Gastroesophageal sphincter (tissue), 4 donors: ENCODE results near the gene CDC42EP5. TPM values are rescaled to one million over a fixed set of nuclear protein-coding genes. Genes with fewer than 3 reads are reported as not detected.

Experiments used
- ATAC-seq: fragments of 150-250 bp; one replicate; pipeline ENCODE4 v1.9.1; 2016; ENCODE audit warnings: mild to moderate bottlenecking, moderate library complexity
- H3K27ac ChIP-seq, 4 donors: fragments of 200-600 bp; sonication (generic) in 3 of 4; 1 replicate in 3 of 4; 2 replicates in 1 of 4; pipeline ENCODE4 v1.5.1; 2016 to 2019
- H3K27me3 ChIP-seq: fragments of 200-600 bp; sonication (generic); one replicate; pipeline ENCODE4 v1.5.1; 2019
- H3K36me3 ChIP-seq, 2 donors: fragments of 200-600 bp; sonication (generic); one replicate each; pipeline ENCODE4 v1.5.1; 2019; ENCODE audit warnings: control low read depth in 1 of 2
- H3K4me1 ChIP-seq, 3 donors: fragments of 200-600 bp; sonication (generic); 1 replicate in 2 of 3; 2 replicates in 1 of 3; pipeline ENCODE4 v1.5.1; 2016 to 2019; ENCODE audit warnings: control low read depth in 2 of 3
- H3K4me3 ChIP-seq, 2 donors: fragments of 200-600 bp; sonication (generic); one replicate each; pipeline ENCODE4 v1.5.1; 2019; ENCODE audit warnings: mild to moderate bottlenecking in 1 of 2, moderate library complexity in 1 of 2
- H3K9me3 ChIP-seq, 3 donors: fragments of 200-600 bp; sonication (generic); one replicate each; pipeline ENCODE4 v1.5.1; 2017 to 2019; ENCODE audit warnings: control low read depth in 2 of 3
- EP300 ChIP-seq: sonication (generic); formaldehyde crosslinking; IDR thresholded peaks from one replicate; pipeline ENCODE4 v1.6.1; 2017; ENCODE audit warnings: antibody characterized with exemption, mild to moderate bottlenecking
- POLR2A ChIP-seq, 2 donors: fragments of 450-650 bp; IDR thresholded peaks; one replicate each; pipeline ENCODE4 v1.6.1; 2017; ENCODE audit warnings: antibody characterized with exemption in 2 of 2, mild to moderate bottlenecking in 2 of 2, moderate library complexity in 1 of 2
- POLR2AphosphoS5 ChIP-seq: sonication (generic); formaldehyde crosslinking; IDR thresholded peaks from one replicate; pipeline ENCODE4 v1.6.1; 2017; ENCODE audit warnings: antibody characterized with exemption
- WGBS, 2 donors: methylation state at CpG; one replicate each; pipeline ENCODE4 v1.1.5; 2018; ENCODE audit warnings: low coverage in 1 of 2; 5-methylcytosine and 5-hydroxymethylcytosine counted together
- total RNA-seq, 4 donors: library from RNA; depleted of rRNA; stranded (reverse); fragments of >200 nt; gene quantifications; one replicate each; pipeline ENCODE4 v1.1.0, GENCODE V29; 2016
- TF ChIP-seq, protein P1 (sequence below), 4 experiments: fragments of 200-600 bp in 2 of 4; fragments of 450-650 bp in 2 of 4; sonication (generic) in 1 of 4; IDR thresholded peaks; one replicate each; pipeline ENCODE4 v1.5.1; 2017 to 2019; ENCODE audit warnings: antibody characterized with exemption in 4 of 4, mild to moderate bottlenecking in 2 of 4, moderate library complexity in 2 of 4

CDC42EP5 gene, protein sequence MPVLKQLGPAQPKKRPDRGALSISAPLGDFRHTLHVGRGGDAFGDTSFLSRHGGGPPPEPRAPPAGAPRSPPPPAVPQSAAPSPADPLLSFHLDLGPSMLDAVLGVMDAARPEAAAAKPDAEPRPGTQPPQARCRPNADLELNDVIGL
- 10 to 100 TPM in 3 of 4 donors, 1 to 10 TPM in 1; 4.2 to 24.1 (median 12.8) TPM for total RNA-seq

DNA sequence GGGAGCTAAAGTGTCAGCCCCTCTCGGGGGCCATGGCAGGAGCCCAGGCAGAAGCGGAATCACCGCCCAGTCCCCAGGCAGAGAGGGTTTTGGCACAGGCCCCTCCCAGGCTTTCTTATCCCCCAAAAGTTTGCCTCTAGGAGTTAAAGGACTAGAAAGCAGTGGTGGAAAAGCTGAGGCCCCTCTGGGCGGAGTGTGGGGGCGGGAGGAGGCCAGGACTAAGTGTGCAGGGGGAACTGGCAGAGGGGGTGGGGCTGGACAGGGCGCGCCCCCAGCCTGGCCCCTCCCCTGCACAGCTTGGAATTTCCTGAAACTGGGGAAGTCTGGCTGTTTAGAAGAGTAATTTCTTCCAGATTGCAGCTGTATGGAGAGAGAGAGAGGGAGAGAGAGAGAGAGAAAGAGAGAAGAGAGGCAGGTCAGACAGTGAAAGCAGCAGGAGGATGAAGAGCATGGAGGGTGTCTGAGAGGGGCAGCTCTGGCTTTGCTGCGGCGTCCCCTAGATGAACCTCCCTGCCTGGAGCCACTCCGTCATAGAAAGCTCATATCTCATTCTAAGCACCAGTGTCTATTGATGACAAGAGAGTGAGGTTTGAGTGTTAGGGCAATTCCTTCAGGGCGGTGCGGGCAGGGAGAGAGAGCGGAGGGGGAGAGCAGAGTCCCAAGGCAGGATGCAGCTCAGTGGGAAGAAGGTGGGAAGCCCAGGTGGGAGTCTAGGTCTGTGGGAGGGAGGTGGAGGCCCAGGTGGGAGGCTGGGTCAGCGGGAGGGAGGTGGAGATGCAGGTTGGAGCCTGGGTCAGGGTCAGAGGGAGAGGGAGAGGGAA, at the start of gene CDC42EP5:
TSS of gene CDC42EP5 (minus strand) at position 226 of the 821 bp plus-strand sequence. CDS start 7,749 bp downstream, outside the sequence.
- 4 to 10% methylated on average over 6 to 9 of the region's 14 CpGs for WGBS, 2 donors
- H3K4me3 ChIP-seq = peak within 1 kb of the TSS in 1 of 2 donors; percentile 50
- ATAC-seq = peak; percentile 91
- H3K27me3 ChIP-seq = peaks cover 70% of the 10 kb centered on the region
- H3K27ac ChIP-seq = peak within 1 kb of the TSS in 3 of 4 donors; percentile 74 to 83 (median 81)
- TF ChIP-seq POLR2A (IDR thresholded peaks at IDR 0.05) (no peak), EP300 (no peak), POLR2AphosphoS5 (no peak)
- TF ChIP-seq, protein P1, sequence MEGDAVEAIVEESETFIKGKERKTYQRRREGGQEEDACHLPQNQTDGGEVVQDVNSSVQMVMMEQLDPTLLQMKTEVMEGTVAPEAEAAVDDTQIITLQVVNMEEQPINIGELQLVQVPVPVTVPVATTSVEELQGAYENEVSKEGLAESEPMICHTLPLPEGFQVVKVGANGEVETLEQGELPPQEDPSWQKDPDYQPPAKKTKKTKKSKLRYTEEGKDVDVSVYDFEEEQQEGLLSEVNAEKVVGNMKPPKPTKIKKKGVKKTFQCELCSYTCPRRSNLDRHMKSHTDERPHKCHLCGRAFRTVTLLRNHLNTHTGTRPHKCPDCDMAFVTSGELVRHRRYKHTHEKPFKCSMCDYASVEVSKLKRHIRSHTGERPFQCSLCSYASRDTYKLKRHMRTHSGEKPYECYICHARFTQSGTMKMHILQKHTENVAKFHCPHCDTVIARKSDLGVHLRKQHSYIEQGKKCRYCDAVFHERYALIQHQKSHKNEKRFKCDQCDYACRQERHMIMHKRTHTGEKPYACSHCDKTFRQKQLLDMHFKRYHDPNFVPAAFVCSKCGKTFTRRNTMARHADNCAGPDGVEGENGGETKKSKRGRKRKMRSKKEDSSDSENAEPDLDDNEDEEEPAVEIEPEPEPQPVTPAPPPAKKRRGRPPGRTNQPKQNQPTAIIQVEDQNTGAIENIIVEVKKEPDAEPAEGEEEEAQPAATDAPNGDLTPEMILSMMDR (IDR thresholded peaks at IDR 0.05) = no peak
- peaks cover 0 to 38% (median 6%) of the 10 kb centered on the region in 3 donors for H3K4me1 ChIP-seq
- no peaks in the 10 kb centered on the region for H3K9me3 ChIP-seq
- H3K36me3 ChIP-seq = no peaks in the 10 kb centered on the region

DNA sequence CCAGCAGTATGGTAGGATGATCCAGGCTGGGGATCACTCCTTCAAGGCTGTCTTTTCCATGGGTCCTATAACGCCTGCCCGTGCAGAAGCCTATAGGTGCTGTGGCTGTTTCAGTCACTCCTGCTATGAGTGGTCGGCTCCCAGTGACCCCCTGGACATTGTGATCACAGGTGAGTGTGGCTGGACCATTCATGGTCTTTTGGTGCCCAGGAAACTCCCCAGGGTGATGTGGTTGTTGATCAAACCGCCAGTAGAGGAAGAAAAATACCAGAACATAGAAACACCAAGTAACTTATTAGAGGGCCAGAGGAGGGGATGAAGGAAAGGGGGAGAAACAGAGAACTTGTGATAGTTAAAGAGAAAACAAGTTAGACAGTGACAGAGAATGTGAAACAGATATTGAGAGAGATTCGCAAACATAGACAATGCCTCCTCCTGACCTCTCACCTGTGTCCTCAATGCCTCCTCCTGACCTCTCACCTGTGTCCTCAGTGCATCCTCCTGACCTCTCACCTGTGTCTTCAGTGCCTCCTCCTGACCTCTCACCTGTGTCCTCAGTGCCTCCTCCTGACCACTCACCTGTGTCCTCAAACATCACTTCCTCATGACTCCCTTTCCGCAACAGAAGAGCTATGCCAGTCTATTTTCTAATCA, 48.9 kb upstream of the CDC42EP5 start:
- no peak overlapping the region for H3K4me3 ChIP-seq
- TF ChIP-seq POLR2A (IDR thresholded peaks at IDR 0.05) = no peak
- TF ChIP-seq POLR2AphosphoS5 = no peak
- no peak for TF ChIP-seq EP300
- TF ChIP-seq, protein P1 (IDR thresholded peaks at IDR 0.05) = no peak
- no peaks in the 10 kb centered on the region for H3K36me3 ChIP-seq
- 58 to 79% methylated on average over 3 to 4 of the region's 6 CpGs for WGBS, 2 donors
- H3K27ac ChIP-seq = no peak overlapping the region
- peaks cover 31% of the 10 kb centered on the region for H3K27me3 ChIP-seq
- no peaks in the 10 kb centered on the region for H3K9me3 ChIP-seq
- ATAC-seq = no peak
- no peaks in the 10 kb centered on the region for H3K4me1 ChIP-seq

DNA sequence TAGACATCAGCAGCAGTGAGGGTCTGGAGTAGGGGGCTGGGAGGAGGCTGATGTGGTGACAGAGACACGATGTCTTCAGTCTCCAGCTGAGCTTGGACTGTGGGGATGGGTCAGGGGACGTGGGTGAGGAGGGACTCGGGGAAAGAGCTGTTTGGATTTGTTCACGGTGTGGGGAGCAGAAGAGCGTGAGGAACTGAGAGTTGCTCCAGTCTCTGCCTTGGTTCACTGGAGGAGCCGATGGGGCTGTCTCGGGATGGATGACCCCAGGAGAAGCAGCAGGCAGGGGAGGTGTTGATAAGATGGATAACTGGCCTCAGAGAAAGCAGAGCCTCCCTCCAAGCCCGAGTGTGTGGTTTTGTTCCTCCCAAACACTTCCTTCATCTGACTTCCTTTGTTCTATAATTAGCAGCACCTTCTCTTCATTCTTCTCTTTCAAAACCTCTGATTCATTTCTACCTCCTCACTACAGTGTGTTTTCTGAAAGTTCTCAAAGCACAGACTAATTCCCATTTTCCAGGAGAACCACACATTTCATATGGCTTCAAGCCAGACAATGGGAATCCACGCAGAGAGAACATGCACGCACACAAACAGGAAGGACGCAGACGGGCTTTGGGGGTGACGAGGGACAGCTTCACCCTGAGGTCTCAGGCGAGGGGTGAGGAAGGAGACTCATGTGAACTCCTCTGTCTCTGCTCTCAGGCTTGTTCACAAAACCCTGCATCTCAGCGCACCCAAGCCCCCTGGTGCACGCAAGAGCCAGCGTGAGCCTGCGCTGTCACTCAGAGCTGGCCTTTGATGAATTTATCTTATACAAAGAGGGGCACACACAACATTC, 48.1 kb upstream of the CDC42EP5 start:
- H3K27ac ChIP-seq = no peak overlapping the region
- no peaks in the 10 kb centered on the region for H3K4me1 ChIP-seq
- peaks cover 26% of the 10 kb centered on the region for H3K27me3 ChIP-seq
- no peak for ATAC-seq
- TF ChIP-seq, protein P1 (IDR thresholded peaks at IDR 0.05) = no peak
- TF ChIP-seq EP300 (no peak), POLR2AphosphoS5 (no peak), POLR2A (IDR thresholded peaks at IDR 0.05) (no peak)
- 55% methylated on average over 7 to 18 of the region's 18 CpGs for WGBS, 2 donors
- H3K4me3 ChIP-seq = no peak overlapping the region
- H3K36me3 ChIP-seq = no peaks in the 10 kb centered on the region
- no peaks in the 10 kb centered on the region for H3K9me3 ChIP-seq

DNA sequence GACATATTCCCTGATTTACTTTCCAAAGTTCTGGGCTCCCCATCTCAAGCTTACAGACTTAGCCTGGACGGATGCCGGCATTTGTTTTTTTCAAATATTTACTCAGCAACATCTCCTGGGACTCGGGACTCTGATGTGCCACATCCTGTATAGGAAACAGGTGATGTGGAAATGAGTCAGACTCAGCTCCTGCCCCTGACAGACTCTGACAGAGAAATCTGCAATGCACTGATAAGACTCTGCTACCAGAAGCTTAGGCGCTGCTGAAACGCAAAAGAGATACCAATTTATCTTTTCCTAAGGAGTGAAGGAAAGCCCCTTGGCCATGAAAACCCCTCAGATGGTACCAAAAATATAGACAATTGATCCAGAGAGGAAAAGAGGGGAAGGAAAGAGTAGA, 45.7 kb upstream of the CDC42EP5 start:
- WGBS, 2 donors = 69% methylated on average over 5 of the region's 5 CpGs; no CpG with 5 or more reads in 1 of the 2 donors
- H3K27me3 ChIP-seq = peaks cover 43% of the 10 kb centered on the region
- H3K9me3 ChIP-seq = peaks cover 0 to 4% (median 0%) of the 10 kb centered on the region in 3 donors
- no peaks in the 10 kb centered on the region for H3K4me1 ChIP-seq
- TF ChIP-seq, protein P1 (IDR thresholded peaks at IDR 0.05) = no peak
- TF ChIP-seq POLR2A (IDR thresholded peaks at IDR 0.05) = no peak
- no peak for TF ChIP-seq POLR2AphosphoS5
- no peak for TF ChIP-seq EP300
- H3K27ac ChIP-seq = no peak overlapping the region
- no peaks in the 10 kb centered on the region for H3K36me3 ChIP-seq
- no peak for ATAC-seq
- H3K4me3 ChIP-seq = no peak overlapping the region
